ENCODE data around the gene OR5A2. TPM values are rescaled to one million over a fixed set of nuclear protein-coding genes. Genes with fewer than 3 reads are reported as not detected.

Gene OR5A2
- total and polyA plus RNA-seq, 10 of the 15 experiments (the other 5 are each of a cell fraction or from before 2014, with no cell fraction given) = not detected

DNA sequence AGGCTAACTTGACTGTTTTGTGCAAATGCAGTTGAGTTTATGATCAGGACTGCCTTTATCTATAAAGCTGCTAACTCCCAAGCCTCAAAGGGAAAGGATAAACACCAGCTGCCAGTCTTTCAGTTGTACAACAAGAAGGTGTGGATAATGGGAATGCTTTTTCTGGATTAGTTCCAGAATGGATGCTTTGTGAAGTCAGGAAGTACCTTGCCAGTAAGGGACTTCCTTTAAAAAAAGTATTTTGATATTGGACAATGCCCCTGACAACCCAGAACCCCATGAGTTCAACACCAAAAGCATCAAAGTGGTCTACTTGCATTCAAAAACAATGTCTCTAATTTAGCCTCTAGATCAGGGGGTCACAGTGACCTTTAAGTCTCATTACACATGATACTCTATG, 32.0 kb downstream of the OR5A2 start:
- in situ Hi-C loops (cut with MboI) (no loop called here), intact Hi-C loops (cut with micrococcal nuclease; ENCODE audit: unreplicated experiment) (no loop called here)
- TF ChIP-seq, protein P1, sequence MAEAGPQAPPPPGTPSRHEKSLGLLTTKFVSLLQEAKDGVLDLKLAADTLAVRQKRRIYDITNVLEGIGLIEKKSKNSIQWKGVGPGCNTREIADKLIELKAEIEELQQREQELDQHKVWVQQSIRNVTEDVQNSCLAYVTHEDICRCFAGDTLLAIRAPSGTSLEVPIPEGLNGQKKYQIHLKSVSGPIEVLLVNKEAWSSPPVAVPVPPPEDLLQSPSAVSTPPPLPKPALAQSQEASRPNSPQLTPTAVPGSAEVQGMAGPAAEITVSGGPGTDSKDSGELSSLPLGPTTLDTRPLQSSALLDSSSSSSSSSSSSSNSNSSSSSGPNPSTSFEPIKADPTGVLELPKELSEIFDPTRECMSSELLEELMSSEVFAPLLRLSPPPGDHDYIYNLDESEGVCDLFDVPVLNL (IDR thresholded peaks at IDR 0.05; ENCODE audit: low read depth, low read length) = no peak
- TF ChIP-seq ZSCAN29 (IDR thresholded peaks at IDR 0.05) = no peak
- no peak for TF ChIP-seq ASH2L (IDR thresholded peaks at IDR 0.05; ENCODE audit: borderline replicate concordance, low read depth)
- no peak for TF ChIP-seq SIN3A (IDR thresholded peaks at IDR 0.05; ENCODE audit: low read depth, low read length)
- TF ChIP-seq NFIC (IDR thresholded peaks at IDR 0.05; ENCODE audit: low read depth, low read length) = no peak
- TF ChIP-seq PBX3 (IDR thresholded peaks at IDR 0.05; ENCODE audit: insufficient replicate concordance, low read depth, low read length) = no peak
- no peak for TF ChIP-seq ZBTB33 (IDR thresholded peaks at IDR 0.05)
- TF ChIP-seq E4F1 (IDR thresholded peaks at IDR 0.05; ENCODE audit: borderline replicate concordance, partially characterized antibody) = no peak
- TF ChIP-seq CBX5 (IDR thresholded peaks at IDR 0.05; ENCODE audit: low read depth) = no peak
- TF ChIP-seq, protein P2, sequence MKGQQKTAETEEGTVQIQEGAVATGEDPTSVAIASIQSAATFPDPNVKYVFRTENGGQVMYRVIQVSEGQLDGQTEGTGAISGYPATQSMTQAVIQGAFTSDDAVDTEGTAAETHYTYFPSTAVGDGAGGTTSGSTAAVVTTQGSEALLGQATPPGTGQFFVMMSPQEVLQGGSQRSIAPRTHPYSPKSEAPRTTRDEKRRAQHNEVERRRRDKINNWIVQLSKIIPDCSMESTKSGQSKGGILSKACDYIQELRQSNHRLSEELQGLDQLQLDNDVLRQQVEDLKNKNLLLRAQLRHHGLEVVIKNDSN (IDR thresholded peaks at IDR 0.05; ENCODE audit: borderline replicate concordance, extremely low read length, insufficient read depth, low read depth, low read length) = no peak
- no peak for TF ChIP-seq SP1 (IDR thresholded peaks at IDR 0.05; ENCODE audit: low read depth, low read length)
- TF ChIP-seq RELA (IDR thresholded peaks at IDR 0.05; ENCODE audit: borderline replicate concordance, partially characterized antibody) = no peak
- TF ChIP-seq POU2F2 (IDR thresholded peaks at IDR 0.05; ENCODE audit: borderline replicate concordance, low read depth, low read length) = no peak
- TF ChIP-seq HDAC2 (IDR thresholded peaks at IDR 0.05) = no peak
- no peak for TF ChIP-seq HCFC1 (IDR thresholded peaks at IDR 0.05; ENCODE audit: low read length)
- TF ChIP-seq TCF12 (IDR thresholded peaks at IDR 0.05; ENCODE audit: low read depth, low read length) = no peak
- FAIRE-seq = no peak
- ChIA-PET SMC1A (ENCODE audit: uncharacterized antibody, unreplicated experiment) (no interaction called here), CTCF (no interaction called here), POLR2A (no interaction called here), RAD21 (ENCODE audit: unreplicated experiment) (no interaction called here)
- Histone ChIP-seq H3K27ac (ENCODE audit: control insufficient read depth, insufficient read depth) (no peak overlapping the region), H2AFZ (ENCODE audit: control insufficient read depth, low read depth, low read length) (no peak overlapping the region), H3K79me2 (ENCODE audit: control insufficient read depth, insufficient read depth, low read length) (no peaks in the 10 kb centered on the region), H3K27me3 (replicated peaks in 1 of 2; ENCODE audit: control insufficient read depth in 2 of 2, insufficient read depth in 2 of 2, low read length in 1 of 2) (no peaks in the 10 kb centered on the region), H3K9me3 (replicated peaks; ENCODE audit: control insufficient read depth, insufficient read depth, low read length) (no peaks in the 10 kb centered on the region; the same call in 2 of the 3 replicates), H4K20me1 (ENCODE audit: control insufficient read depth, insufficient read depth) (no peaks in the 10 kb centered on the region), H3K9ac (ENCODE audit: control insufficient read depth, insufficient read depth, low read length) (no peak overlapping the region), H3K36me3 (ENCODE audit: control insufficient read depth in 2 of 2, insufficient read depth in 2 of 2, low read length in 1 of 2) (no peaks in the 10 kb centered on the region), H3K4me3 (no peak overlapping the region), H3K4me1 (ENCODE audit: control insufficient read depth, insufficient read depth, low read length) (no peaks in the 10 kb centered on the region), H3K4me2 (ENCODE audit: control insufficient read depth, insufficient read depth) (no peak overlapping the region)
- BruUV-seq (replicated peaks) = no TSS peak
- no peak for DNase-seq (ENCODE audit: low read depth, low spot score)
- no peak for ATAC-seq

Data from GM12878 (cell line).